Islet of Langerhans (tissue), 1 donor: ENCODE data around the gene LDAH.

Source experiments
- FAIRE-seq: peaks from one replicate; lab custom pipeline; 2011; peaks lifted over from hg19 to GRCh38; lab: Jason Lieb, UNC

LDAH gene

DNA sequence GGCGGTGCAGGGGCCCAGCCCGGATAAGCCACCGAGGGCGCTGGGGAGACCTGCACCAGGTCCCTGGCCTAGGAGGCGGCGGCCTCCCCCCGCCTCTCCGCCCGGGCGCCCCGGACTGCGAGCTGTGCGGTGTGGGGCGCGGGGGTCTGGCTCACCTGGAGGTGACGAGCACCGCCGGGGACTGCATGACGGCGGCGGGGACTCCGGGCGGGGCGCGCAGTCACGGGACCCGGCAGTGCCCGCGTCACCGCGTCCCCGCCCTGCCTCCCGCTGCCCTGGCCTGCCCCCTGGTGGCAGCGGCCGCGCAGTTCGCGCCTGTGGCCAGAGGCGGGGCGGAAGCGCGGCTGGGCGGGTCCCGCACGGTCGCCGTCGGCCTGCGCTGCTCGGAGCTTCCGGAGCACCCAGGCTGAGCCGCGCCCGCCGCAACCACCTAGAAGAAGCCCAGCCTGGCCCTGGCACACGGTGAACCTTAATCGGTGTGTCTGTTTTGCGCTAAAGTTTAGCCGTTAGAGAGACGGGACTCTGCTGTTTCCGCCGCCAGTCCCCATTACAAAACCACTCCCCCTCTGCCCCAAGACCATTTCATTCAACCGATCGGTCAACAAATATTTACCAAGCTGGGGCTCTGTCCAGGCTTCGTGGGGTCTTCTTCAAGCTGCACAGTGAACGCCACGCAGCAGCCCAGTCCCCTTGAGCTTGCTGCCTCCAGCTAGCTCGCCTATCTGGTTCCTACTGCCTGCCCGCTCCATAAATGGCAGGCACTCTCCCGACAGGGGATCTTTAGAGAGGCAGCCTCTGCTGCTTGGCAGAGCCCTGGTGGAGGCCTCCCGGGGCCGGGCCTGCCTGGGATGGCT lies 171.8 kb downstream of the LDAH start, which contains the start of gene HS1BP3:
HS1BP3 (minus strand) TSS at position 222 of the 854 bp plus-strand sequence; CDS start at position 187, 35 bp downstream.
- no peak for FAIRE-seq

DNA sequence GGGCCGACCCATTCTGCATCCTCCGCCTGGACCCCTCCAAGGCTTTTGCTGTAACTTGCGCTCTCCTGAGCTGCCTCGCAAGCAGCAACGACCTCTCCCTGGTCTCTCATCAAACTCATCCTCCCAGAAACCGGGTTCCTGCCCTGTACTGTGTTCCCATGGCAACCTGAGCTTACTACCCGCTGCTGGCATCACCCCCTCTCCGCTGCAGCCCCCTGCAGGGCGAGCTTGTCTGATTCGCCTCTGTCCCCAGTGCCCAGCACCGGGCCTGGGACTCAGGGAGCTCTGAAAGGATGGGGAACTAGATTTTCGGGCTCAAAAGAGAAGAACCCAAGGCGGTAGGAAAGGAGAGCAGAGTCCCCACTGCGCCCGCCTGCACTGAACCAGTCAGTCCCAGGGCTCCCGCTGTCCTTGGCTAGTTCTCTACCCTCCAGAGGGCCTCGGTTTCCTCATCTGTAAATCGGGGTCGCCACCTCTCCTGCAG lies 172.5 kb downstream of the LDAH start:
- FAIRE-seq, result no peak

DNA sequence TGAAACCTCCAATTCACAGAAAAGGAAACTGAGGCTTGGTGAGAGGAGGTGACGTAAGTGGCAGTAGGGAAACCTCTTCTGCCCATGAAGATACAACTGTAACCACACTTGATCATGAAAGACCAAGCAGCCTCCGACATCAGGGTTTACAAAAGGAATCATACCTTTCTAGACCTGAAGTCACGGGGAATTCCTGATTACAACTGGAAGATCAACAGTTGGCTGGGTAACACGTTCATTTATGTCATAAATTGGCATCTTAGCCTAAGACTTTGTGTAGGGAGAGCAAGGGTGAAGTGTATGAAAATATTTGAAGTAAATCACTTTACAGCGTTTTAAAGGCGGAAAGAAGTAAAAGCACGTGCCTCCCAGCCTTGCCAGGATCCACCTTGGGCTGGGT lies 172.9 kb downstream of the LDAH start:
- no peak for FAIRE-seq

DNA sequence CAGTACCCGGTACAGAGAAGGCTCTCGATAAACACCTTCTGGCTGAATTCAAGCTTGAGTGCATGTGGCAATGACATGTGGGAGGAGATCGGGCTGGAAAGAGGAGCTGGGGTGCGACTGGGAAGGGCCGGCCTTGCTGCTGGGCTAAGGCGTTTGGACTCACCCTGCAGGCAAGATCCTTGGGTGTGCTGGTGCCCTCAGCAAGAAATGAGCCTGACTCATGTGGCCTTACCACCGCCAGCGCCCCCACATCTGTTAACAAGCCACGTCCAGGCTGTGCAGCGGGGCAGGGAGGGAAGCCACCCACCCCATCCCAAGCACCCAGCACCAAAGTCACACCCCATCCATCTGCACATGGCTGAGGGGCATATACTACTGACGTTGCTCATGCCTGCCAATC lies 173.3 kb downstream of the LDAH start:
- no peak for FAIRE-seq

DNA sequence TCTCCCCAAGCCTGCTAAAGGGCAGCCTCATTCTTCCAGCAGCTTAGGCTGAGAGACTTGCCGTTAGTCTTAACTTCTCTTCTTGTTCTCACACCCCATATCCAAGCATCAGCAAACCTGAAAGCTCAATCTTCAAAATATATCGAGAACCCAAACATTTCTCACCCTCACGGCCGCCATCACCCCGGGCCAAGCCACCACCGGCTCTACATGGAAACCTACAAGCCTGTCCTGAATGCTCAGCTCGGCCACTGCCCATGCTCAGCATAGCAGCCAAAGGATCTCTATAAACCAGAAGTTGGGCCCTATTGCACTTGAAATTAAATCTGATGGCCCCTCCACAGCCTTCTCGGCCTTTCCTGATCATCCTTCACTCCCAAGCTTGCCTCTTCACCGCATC lies 174.1 kb downstream of the LDAH start:
- no peak for FAIRE-seq

DNA sequence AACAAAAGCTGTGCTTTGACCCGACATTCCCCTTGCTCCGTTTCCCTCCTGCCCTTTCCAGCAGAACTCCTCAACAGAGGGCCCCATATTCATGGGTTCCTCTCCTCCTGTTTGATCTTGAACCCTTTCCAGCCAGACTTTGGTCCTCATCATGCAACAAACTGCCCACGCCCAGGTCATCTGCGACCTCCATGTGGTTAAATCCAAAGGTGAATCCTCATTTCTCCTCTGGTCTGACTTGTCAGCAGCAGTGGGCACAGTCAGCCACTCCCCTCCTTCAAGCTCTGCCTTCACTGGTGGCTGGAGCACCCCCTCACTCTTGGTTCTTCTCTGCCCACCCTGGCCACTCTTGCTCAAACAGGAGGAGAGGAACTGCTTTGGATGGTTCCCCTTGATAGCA lies 174.7 kb downstream of the LDAH start:
- FAIRE-seq, result no peak

DNA sequence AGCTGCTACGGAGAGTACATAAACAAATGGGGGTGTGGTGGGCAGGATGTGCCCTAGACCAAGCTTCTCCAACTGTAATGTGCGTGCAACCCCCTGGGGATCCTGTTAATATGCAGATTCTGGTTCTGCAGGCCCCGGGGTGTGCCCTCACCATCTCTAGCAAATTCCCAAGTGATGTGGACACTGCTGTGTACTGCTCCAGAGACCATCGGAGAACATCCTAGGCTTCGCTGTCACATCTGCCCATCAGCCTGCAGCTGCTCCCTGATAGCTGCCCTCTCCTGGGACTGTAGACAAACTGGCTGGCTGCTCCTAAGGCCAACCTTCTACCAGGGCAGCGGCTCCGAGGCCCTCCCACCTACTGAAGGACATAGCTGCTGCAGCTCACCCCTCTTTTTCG lies 175.2 kb downstream of the LDAH start:
- FAIRE-seq, result no peak

DNA sequence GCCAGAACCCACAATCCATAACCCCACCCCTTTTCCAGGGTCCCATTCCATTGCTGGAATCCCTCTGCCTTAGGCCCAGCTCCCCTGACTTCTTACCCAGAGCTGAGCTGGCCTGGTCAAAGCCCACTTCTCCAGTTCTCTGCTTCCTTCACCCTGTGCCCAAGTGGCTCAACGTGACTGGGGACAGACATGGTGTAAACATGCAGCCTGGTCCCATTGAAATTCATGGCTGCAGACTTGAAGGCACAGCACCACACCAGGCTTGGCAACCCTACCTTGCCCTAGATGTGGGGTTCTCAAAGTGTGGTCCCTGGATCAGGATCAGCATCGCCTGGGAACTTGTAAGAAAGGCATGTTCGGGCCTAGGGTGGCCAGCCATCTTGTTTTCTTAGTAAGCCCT lies 175.7 kb downstream of the LDAH start:
- no peak for FAIRE-seq

DNA sequence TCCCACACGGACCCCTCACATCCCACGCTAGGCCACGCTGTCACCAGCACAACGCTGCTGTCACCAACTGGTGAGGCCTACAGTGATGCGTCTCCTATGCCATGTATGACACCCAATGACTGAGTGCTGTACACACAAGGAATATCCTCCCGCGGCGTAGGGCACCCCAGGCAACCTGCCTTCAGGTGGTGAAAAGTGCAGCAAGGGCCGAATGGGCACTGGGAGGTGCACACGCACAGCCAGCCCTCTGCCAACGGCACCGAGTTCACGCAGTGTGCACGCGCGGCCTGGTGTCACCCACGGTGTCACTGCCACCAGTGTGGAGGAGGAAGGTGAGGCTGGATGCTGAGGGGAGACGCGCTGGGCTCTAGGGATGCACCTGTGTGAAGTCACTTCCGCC lies 176.5 kb downstream of the LDAH start:
- FAIRE-seq, result no peak

DNA sequence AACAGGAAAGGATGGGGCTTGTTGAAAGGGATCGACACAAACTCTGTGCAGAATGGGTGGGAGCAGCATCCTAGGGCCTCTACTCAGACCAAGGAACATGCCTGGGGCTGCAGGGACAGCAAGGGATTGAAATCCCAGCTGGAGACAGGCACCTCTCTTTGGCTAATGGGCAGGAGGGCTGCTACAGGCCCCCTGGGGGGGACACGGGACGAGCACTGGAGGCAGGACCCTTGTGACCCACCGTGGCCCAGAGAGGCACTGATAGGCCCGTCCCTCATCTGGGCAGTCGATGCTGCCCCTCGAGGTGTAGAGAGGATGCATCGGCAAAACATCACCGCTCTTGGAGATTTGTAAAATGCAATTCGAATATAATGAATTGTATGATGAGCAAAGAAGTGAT lies 177.1 kb downstream of the LDAH start:
- no peak for FAIRE-seq

DNA sequence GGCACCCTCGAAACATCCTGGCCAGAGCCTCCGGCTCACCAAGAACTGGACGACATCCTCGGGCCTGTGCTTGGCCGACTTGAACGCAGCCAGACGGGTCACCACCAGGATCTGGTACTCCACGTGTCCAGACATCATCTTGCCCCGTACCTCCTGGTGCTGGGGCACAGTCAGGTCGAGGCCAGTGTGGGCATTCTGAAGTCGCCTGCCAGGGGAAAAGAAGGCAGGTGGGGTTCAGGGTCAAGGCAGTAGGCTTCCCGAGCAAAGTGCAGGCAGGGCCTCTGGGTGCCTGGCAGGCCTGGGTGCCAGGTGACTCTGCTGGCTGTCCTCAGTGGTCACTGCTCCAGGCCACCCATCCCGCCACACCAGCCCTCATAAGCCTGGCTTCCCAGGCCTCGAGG lies 177.6 kb downstream of the LDAH start:
- FAIRE-seq, result no peak

DNA sequence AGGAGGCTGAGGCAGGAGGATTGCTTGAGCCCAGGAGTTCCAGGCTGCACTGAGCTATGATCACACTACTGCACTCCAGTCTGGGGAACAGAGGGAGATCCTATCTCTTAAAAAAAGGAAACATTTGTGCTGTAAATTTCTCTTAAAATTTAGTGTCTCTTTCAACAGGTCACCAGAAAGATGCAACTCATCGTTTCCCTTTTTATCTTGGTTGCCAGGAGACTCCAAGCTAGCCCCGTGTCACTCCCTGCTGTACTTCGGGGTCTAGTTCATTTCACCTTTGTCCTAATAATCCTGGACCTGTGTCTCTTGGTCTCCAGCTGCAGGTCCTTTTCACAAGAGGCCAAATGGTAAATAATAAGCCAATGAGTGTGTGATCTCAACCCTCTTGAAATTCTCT lies 179.1 kb downstream of the LDAH start:
- no peak for FAIRE-seq

DNA sequence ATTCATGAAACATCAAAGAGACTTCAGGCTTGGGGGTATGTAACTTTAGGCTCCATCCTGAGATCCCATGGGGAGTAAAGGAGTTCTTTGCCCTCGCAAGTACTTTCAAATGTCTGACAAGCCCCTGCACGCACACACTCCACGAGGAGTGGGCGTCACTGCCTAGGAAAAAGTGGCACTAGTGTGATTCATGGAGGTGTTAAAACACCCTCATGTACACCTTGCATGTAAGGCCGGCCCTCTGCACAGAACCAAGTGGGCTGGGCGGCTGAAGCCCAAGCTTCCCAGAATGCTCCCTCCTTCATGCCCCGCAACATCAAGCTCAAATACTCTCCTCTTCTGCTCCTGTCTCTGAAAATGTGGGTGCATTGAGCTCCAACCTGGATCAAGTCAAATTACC lies 179.8 kb downstream of the LDAH start:
- FAIRE-seq, result no peak

DNA sequence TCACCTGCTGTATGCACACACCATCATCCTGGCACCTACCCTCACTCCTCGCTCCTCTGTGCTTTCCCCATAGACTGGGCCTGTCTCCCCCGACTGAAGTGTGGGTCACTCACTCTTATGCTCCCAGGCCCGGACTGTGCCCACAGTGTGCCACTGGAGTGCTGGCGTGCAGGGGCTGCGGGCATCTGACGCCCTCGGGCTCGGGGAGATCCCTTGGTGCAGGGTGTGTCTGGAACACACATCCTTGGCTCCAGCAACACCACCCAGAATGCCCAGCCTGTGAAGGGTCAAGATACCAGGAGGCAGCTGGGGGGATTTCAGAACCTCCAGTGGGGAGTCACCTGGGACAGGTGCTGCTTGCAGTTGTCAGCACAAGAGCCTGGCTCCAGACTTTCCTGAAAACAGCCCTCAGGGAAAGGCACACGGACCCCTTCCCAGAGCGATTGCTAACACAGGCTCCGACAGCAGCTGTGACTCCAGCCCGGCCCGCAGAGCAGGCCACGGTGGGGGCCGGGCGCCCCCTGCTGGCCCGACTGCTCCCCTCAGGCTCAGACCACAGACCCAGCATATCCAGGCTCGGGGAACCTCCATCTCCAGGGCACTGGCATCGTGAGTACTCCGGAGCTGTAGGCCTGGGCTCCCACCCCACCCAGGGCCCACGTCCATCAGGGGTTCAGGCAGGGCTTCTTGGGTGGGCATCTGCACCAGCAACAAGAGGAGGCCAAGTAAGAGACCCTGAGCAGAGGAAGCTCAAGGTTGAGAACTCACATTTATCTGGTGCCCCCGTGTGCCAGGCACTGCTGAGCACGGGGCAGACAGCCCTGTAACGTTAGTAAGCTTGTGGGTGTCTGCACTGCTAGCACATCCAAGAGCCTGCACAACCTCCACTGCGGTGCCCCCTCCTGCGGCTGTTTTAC lies 180.6 kb downstream of the LDAH start:
- FAIRE-seq, result no peak

DNA sequence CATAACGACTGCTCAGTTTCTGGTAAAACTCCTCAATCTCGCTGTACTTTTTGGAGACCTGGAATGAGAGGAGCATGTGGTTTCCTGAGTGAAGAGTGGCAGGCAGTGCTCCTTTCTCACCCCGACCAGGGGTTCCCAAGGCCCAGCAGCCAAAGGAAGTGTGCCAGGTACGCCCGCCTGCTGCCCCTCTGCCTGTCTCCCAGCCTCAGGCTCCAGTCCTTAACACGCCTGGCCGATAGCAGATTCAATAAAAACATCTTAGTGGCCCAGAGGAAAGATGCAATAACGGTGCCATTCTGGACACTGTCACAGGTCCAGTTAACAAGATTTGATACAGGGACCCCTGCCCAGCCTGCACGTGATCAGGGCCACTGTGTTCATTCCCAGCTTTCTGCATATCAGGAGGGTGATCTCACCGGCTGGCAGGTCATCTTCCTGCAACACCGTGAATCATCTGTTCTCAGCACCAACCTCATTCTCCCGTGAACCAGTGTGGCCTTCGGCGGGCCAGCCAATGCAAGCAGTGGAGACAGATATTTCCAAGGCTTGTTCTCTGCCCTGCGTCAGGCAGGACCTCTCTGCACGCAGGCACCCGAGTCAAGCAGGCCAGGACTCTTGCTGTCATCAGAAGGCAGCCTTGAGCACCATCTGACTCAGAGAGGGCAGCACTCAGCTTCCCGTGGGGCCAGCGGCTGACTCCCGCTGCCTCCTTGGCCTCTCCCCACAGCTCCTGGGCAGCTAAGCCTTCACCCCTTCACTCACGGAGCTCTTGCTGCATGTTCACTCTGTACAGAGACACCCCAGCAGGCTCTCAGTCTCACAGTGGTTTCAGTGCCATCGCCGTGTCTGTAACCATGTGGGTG lies 181.5 kb downstream of the LDAH start:
- no peak for FAIRE-seq

DNA sequence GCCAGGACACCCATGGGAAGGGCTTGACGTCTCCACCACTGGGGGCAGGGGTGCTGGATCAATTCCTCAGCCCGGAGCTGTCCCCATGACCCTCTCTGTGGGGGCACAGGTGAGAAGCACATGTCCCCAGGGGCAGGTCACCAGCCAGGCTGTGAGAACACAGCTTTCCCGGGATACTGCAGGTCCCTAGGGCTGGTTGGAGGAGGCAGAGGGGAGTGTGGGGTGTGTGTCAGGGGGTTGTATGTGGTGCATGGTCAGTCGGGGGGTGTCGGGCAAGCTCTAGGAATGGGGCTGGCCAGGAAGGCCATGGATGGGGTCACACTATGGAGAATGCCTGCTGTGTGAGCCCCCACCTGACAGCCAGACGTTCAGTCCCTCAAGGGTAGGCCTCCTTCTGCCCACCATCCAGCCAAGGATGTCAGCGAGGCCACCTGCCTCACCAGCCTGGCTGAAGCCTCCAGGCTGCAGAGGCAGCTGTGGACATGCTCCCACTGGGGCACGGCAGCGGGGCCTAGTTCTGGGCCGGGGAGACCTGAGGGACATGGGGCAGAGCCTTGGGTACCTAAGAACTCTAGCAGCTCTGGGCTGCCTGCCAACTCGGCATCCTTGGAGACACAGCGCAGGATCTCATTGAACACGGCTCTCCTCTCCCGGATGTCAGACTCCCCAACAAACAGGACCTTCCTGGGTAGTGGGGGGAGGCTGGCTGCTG lies 182.3 kb downstream of the LDAH start:
- FAIRE-seq, result no peak

DNA sequence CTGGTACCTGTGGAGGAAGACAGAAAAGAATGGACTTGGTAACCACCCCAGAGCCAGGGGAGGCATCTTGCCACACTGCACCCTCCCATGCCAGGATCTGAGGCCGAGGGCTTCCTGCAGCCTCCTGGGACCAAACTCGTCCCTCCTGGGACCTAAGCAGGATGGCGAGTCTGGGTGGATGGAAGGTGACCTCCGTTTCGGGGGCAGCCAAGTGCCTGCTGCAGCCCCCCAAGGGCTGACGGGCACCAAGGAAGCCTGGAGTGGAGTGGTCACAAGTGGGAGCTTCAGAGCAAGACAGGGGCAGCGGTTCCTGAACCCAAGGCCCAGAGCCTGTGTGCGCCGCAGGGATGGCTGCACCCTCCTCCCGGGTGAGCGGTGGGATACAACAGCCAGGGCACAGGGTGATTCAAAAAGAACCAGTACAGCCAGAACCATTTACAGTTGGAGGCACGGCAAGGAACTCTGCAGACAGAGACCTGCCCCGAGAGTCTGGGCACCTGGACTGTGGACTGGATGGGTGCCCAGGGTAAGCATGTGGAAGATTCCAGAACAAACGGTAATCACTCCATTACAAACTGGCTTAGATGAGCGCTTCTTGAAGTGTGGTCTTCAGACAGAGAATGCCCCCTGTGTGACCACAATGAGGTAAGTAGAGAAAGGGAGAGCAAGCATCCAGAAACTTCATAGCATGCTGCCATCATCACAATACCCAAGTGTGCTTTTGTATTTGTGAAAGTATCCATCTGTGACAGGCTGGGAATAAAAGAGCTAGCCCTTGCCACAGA lies 184.1 kb downstream of the LDAH start:
- no peak for FAIRE-seq

DNA sequence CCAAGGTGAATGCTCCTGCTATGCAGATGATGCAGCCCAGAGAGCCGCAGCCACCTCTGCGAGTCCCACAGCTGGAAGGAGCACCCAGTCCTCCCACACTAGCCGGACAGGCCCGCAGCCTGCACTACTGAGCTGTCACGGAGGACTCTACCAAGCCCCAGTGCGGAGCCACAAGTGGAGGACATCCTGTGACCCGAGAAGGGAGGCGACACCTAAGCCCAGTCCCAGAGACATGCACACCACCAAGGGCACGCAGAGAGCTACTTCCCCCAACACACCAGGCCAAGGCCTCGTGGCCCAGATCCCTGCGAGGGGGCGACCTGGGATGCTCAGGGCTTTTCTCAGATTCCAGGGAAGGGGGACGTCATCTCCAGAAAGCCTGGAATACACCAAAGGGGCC lies 184.9 kb downstream of the LDAH start:
- no peak for FAIRE-seq

DNA sequence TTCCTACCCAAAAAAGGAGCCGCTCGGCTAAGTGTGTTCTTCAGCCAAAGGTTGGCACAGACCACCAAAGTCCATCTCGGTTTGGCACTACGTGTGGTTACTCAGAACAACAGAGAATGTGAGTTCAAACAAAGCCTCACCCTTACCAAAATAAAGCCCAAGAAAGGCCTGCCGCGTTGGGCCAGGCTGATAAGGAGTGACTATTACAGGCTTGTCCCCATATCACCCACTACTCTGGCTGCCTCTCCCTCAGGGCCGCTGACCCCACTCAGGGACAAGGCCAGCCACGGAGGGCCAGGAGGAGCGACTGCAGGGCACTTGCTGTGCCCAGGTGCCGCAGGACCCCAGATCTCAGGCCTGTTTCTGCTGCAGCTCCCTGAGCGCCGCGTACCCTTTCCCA lies 185.8 kb downstream of the LDAH start:
- FAIRE-seq, result no peak

DNA sequence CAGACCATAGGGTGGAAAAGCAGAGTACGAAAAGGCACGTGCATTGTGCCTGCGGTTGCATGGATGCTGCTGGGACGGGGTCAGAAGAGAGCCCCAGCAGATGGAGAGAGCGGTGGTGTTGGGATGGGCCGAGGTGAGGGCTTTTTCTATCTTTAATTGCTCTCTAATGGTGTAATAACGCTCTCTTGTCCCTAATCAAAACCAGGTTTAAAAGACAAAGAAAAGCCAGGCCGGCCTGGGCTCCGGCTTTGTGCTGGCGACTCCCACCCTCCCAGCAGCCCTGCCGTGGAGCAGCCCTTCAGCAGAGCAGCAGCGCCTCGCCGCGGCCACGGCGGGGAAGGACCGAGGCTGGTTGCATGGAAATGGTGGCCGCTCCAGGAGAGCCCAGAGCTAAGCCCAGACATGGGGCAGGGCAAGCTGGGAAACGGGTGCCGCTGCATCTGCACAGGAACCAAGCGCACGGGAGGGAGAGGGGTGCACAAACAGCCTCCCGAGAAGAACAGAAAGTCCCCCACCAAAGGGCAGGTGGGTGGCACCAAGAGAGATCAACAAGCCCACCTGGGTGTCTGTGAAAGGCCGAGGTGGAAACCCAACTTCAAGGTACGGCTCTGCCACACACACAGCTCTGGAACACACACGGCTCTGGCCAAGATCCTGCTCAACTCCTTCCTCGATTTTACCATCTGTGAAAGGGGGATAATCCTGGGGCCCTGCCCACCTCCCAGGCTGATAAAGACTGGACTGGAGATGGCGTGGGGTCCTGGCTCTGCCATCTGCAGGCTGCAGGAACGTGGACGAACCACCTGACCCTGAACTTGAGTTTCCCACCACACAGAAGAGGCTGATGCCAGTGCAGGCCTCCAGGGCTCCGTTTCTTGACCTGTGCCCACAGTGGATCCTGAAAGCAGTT lies 187.0 kb downstream of the LDAH start:
- FAIRE-seq, result no peak
